ENCODE results near the gene ZNF48.

DNA sequence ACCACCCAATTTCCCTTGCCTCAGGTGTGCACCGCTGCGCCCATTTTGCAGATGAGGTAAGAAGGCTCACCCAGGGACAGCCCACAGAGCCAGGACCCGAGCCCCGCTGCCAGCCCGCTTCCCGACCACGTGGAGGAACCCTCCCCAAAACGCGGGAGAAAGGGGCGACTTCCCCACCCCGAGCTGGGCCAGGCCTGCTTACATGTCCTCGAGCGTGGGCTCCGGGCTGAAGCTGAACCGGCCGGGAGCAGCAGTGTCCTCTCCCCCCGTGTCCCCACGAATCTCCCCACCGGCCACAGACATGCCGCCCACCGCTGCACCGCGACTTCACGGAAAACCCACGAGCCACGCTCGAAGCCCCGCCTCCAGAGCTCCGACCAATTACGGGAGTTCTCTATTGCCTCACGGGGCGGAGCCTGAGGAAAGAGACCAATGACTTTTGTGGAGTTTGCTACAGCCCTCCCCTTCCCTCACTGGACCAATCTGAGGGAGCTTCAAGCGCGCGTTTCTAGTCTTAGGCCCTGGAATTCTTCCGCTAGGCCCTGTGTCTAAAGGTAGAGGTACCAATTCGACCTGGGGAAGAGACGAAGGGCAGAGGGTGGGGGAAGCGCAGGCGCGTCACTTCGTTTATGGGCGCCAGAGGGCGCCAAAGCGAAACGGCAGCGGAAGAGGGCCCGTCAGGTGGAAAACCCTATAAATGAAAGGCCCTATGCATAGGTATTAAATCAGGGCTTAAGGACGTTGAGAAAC lies 34.6 kb downstream of the ZNF48 start, which contains the start of gene DCTPP1:
- no peak for TF ChIP-seq EZH2 (IDR thresholded peaks at IDR 0.05)
- TF ChIP-seq POLR2AphosphoS5 (IDR thresholded peaks at IDR 0.05; ENCODE audit: borderline replicate concordance, low read depth, low read length), result peak; percentile 80
- TF ChIP-seq FOXP2 (optimal IDR thresholded peaks at IDR 0.05; ENCODE audit: control extremely low read depth, extremely low read length, insufficient read depth), result peak; percentile 70
